ENCODE data around the gene XYLT2. TPM values are rescaled to one million over a fixed set of nuclear protein-coding genes. Genes with fewer than 3 reads are reported as not detected.

Gene XYLT2
- total and polyA plus RNA-seq, 9 of the 15 experiments (the other 6 are each of a cell fraction or from before 2014, with no cell fraction given): 0.63 to 9.1 (median 4.3) TPM

- TF ChIP-seq ZBTB40 (IDR thresholded peaks at IDR 0.05) (peak; percentile 54; the same call in 1 of the 2 replicates), ZBTB40 (CRISPR knock-in tag; IDR thresholded peaks at IDR 0.05) (no peak), YY1 (IDR thresholded peaks at IDR 0.05; ENCODE audit: borderline replicate concordance in 1 of 3, control insufficient read depth in 1 of 3, extremely low read depth in 1 of 3, insufficient read depth in 3 of 3, insufficient read length in 1 of 3, insufficient replicate concordance in 2 of 3, low read depth in 1 of 3, low read length in 2 of 3) (peak in 2 of 3 experiments; percentile 68 to 83), CBX5 (IDR thresholded peaks at IDR 0.05; ENCODE audit: borderline replicate concordance, low read depth) (no peak), SIN3A (IDR thresholded peaks at IDR 0.05; ENCODE audit: borderline replicate concordance in 2 of 2, control insufficient read depth in 1 of 2, low read depth in 2 of 2, low read length in 2 of 2) (no peak), GTF2E2 (tag; IDR thresholded peaks at IDR 0.05) (no peak), RCOR1 (IDR thresholded peaks at IDR 0.05; ENCODE audit: borderline replicate concordance in 1 of 2, low read depth in 2 of 2, low read length in 2 of 2) (no peak), ZNF717 (CRISPR knock-in tag; IDR thresholded peaks at IDR 0.05) (no peak), ZFX (CRISPR knock-in tag; IDR thresholded peaks at IDR 0.05) (peak; percentile 62), FOXM1 (IDR thresholded peaks at IDR 0.05; ENCODE audit: low read depth) (no peak), FOXM1 (CRISPR knock-in tag; IDR thresholded peaks at IDR 0.05; ENCODE audit: low read depth) (peak; percentile 59; the same call in 1 of the 2 replicates), ZNF655 (CRISPR knock-in tag; IDR thresholded peaks at IDR 0.05) (no peak), ZNF140 (CRISPR knock-in tag; IDR thresholded peaks at IDR 0.05) (no peak), MCM3 (IDR thresholded peaks at IDR 0.05) (no peak), NEUROD1 (IDR thresholded peaks at IDR 0.05; ENCODE audit: borderline replicate concordance, low read depth, low read length, partially characterized antibody) (no peak), ZNF583 (CRISPR knock-in tag; IDR thresholded peaks at IDR 0.05) (no peak)
These were observed at the start of gene XYLT2 (continued) for GRCh38 chr17:50345432-50346312.

Measured in K562 (cell line).